ENCODE results near the gene PKNOX2. TPM values are rescaled to one million over a fixed set of nuclear protein-coding genes. Genes with fewer than 3 reads are reported as not detected.

Gene PKNOX2
- total RNA-seq, 1 donor from 2014 or later = 12.1 TPM

DNA sequence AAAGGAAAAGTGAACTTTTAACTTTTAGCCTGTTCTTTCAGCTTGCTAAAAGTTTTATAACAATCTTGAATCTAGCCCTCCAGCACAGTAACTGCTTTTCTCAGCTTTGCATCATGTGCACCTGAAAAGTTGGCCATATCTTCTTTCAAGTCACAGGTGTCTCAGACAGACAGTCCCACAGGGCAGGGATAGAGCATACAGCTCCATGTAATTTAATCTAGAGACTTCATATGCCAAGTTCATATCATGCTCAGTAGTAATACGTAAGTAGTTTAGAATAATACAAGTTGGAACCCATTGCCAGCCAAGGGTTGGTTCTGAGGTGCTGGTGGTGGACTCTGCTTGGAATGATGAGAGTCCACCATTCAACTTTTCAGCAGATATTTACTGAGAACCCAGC is 68.6 kb downstream of the PKNOX2 start:
- H3K27ac ChIP-seq = no peak overlapping the region
- H3K9me3 ChIP-seq = no peaks in the 10 kb centered on the region

DNA sequence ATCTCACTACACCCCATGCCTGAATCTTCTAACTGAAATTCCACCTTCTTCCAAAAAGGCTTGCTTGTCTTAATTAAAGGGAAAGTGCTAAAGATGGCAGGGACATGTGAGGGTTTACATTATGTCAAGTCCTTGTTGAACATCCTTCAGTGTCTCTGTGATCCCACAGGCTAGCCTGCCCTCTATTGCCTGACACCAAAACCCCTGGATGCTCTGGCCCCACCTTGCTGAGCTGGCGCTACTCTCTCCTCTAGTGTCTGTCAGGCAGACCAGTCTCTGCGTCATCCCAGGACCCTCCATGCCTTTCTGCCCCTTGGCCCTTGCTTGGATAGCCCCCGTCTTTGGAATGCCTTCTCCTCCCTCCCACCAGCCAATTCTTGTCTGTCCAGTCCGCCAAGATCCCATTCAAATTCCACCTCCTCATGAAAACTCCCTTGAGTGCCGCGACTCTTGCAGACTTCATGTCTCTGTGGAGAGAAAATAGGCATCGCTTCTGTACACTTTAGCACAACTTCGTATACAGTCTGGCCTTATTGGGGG is 69.3 kb downstream of the PKNOX2 start:
- intact Hi-C loops (cut with DNase I) = no loop called here
- H3K27me3 ChIP-seq = no peaks in the 10 kb centered on the region
- TF ChIP-seq, protein P1, sequence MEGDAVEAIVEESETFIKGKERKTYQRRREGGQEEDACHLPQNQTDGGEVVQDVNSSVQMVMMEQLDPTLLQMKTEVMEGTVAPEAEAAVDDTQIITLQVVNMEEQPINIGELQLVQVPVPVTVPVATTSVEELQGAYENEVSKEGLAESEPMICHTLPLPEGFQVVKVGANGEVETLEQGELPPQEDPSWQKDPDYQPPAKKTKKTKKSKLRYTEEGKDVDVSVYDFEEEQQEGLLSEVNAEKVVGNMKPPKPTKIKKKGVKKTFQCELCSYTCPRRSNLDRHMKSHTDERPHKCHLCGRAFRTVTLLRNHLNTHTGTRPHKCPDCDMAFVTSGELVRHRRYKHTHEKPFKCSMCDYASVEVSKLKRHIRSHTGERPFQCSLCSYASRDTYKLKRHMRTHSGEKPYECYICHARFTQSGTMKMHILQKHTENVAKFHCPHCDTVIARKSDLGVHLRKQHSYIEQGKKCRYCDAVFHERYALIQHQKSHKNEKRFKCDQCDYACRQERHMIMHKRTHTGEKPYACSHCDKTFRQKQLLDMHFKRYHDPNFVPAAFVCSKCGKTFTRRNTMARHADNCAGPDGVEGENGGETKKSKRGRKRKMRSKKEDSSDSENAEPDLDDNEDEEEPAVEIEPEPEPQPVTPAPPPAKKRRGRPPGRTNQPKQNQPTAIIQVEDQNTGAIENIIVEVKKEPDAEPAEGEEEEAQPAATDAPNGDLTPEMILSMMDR (IDR thresholded peaks at IDR 0.05) = no peak
- no peak overlapping the region for H3K4me3 ChIP-seq
- no peak for DNase-seq (ENCODE audit: low spot score in 2 of 2)
- H3K9me3 ChIP-seq = no peaks in the 10 kb centered on the region
- H3K36me3 ChIP-seq = peaks cover 0 to 6% of the 10 kb centered on the region in 2 donors
- no peak overlapping the region for H3K27ac ChIP-seq
- no peaks in the 10 kb centered on the region for H3K4me1 ChIP-seq

More for the DNA sequence above, 68.6 kb downstream of the PKNOX2 start:
- Histone ChIP-seq H3K4me3 (no peak overlapping the region), H3K36me3 (peaks cover 0 to 6% of the 10 kb centered on the region in 2 donors), H3K4me1 (no peaks in the 10 kb centered on the region), H3K27me3 (no peaks in the 10 kb centered on the region)
- TF ChIP-seq, protein P1 (IDR thresholded peaks at IDR 0.05) = no peak
- intact Hi-C loops (cut with DNase I) = no loop called here
- DNase-seq (ENCODE audit: low spot score in 2 of 2) = no peak

DNA sequence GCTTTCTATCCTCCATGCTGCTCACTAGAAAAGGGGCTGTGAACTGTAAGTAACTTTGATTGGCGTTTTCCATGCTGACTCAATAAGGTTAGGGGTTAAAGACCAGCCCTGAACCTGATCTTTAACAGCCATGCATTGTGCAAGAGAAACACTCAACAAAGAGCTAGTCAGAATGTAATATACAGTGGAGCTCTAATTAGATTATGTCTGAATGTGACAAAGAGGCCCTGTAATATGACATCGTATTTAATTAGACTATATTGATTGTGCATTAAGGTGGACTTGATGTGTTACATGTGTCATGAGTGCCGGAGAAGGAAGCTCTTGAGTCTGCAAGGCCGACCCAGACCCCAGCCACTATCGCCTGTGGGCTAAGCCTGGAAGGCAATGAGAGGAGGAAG is 70.5 kb downstream of the PKNOX2 start:
- intact Hi-C loops (cut with DNase I) = no loop called here
- no peaks in the 10 kb centered on the region for H3K27me3 ChIP-seq

DNA sequence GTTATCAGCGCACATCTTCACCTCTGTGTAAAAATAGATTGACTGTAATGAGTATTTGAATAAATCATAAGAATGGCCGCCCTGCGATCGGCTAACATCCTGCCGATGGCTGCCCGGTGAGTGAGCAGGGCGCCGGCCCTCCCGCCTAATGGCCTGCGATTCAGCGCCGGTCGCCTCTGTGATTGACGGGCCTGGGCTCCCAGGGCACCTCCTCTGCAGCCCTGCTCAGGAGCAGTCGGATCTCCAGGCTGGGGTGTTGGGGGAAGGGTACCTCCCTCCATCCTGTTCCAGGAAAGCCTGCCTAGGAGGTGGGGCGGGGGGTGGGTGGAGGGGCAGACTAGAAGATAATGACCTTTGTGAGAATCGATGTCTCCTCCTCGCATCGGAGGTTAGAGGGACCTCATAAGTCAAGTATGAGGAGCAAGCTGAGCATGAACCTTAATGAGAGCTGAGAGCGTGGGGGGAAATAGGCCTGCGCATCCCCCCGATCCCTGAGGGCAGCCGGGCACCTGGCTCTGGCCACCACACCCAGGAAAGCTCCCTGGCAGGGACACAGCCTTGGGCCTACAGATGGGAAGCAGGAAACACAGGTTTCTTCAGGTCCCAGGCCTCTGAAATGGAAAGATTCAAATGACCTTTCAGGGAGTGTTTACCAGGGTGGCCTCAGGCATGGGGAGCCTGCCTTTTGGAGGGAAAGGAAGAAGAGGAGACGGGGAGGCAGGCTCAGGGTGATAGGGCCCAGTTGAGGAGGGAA is 71.7 kb downstream of the PKNOX2 start:
- H3K4me3 ChIP-seq = no peak overlapping the region
- DNase-seq (ENCODE audit: low spot score in 2 of 2) = no peak
- H3K9me3 ChIP-seq = no peaks in the 10 kb centered on the region
- peaks cover 0 to 6% of the 10 kb centered on the region in 2 donors for H3K36me3 ChIP-seq
- intact Hi-C loops (cut with DNase I) = no loop called here
- no peak overlapping the region for H3K27ac ChIP-seq
- H3K4me1 ChIP-seq = no peaks in the 10 kb centered on the region
- TF ChIP-seq, protein P1 (IDR thresholded peaks at IDR 0.05) = no peak
- no peaks in the 10 kb centered on the region for H3K27me3 ChIP-seq

More for the DNA sequence above, 70.5 kb downstream of the PKNOX2 start:
- no peak overlapping the region for H3K4me3 ChIP-seq
- peaks cover 0 to 6% of the 10 kb centered on the region in 2 donors for H3K36me3 ChIP-seq
- TF ChIP-seq, protein P1 (IDR thresholded peaks at IDR 0.05) = no peak
- no peaks in the 10 kb centered on the region for H3K4me1 ChIP-seq
- no peak overlapping the region for H3K27ac ChIP-seq
- no peaks in the 10 kb centered on the region for H3K9me3 ChIP-seq
- DNase-seq (ENCODE audit: low spot score in 2 of 2) = no peak

DNA sequence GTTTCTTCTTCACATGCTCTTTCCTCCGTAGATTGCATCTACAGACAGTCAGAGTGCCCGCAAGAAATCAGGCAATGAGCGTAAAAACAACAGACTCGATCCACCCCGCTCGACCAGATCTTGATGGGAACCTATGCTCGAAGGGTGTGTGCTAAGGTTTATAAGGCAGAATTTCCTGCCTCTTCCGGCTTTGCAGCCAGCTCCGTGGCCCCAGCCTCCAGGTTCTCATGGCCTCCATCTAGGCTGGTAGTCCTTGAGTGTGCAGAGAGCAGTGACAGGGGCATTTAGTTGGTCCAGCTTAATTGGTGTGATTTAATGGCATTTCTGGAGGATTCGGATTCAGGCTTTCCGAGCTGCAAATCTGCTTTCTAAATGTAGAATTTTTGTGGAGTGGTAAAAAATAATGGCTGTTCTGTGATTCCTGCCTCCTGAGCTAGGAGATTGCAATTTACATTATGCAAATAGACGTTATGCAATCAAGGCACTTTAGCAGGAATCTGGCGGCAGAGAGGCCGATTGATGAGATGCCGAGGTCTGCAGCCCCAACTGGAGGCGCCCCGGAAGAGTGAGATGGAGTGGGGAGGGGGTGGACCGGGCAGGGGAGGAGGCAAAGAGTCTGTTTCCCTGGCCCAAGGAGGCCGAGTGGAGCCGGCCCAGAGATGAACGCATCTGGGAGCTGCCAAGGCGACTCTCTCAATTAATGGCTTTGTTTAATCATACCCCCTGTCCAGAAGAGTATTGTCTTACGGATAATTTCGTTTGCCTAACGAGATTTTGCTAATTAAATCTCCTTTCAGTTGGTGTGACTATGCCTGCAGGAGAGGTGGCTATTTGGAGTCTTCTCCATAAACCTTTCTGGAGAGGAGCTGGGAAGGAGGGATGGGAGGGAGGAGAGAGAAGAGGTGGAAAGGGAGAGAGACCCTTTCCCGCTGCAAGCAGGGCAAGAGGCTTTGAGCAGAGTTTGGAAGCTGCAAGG is 75.3 kb downstream of the PKNOX2 start:
- Histone ChIP-seq H3K36me3 (peaks cover 0 to 6% of the 10 kb centered on the region in 2 donors), H3K4me3 (no peak overlapping the region), H3K4me1 (no peaks in the 10 kb centered on the region), H3K27me3 (no peaks in the 10 kb centered on the region), H3K27ac (no peak overlapping the region), H3K9me3 (no peaks in the 10 kb centered on the region)
- intact Hi-C loops (cut with DNase I) = no loop called here
- DNase-seq (ENCODE audit: low spot score in 2 of 2) = no peak
- TF ChIP-seq, protein P1 (IDR thresholded peaks at IDR 0.05) = no peak

All from ascending aorta (tissue), 2 donors.